Fibroblast of skin of back (primary cell): ENCODE data around the gene FOXP1.
A peak's percentile ranks its signal among the peaks of the same experiment; 100 is the strongest.

Source experiments
- DNase-seq: peaks from one replicate; pipeline ENCODE4 v3.0.0-alpha.2; 2013

The FOXP1 gene

GRCh38 chr3:71423151-71423906 lies 160.2 kb downstream of the FOXP1 start:
- peak; percentile 48 for DNase-seq

GRCh38 chr3:71421820-71422566 lies 161.5 kb downstream of the FOXP1 start:
- DNase-seq, result no peak

GRCh38 chr3:71421475-71421819 lies 162.1 kb downstream of the FOXP1 start:
- DNase-seq, result no peak

DNA sequence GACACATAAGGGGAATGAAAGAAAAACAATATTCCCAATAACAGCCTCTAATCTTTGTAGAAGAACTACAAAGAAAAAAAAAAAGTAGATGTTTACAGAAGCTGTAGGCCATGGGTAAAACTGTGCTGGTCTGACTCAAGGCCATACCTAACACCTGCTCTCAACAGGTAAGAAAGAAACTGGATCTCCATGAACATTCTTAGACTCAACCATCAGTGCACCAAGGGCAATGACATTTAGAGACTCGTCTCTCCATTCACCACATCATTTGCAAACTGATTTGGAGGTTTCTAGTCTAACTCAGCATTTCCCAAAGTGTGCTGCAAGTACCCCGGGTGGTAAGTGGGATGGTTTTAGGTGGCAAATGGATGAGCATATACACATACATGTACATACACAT lies 164.2 kb downstream of the FOXP1 start:
- no peak for DNase-seq

- no peak for DNase-seq
Observed at GRCh38 chr3:71417791-71418190, 165.7 kb downstream of the FOXP1 start.

GRCh38 chr3:71416876-71417275 lies 166.7 kb downstream of the FOXP1 start:
- DNase-seq, result no peak

DNA sequence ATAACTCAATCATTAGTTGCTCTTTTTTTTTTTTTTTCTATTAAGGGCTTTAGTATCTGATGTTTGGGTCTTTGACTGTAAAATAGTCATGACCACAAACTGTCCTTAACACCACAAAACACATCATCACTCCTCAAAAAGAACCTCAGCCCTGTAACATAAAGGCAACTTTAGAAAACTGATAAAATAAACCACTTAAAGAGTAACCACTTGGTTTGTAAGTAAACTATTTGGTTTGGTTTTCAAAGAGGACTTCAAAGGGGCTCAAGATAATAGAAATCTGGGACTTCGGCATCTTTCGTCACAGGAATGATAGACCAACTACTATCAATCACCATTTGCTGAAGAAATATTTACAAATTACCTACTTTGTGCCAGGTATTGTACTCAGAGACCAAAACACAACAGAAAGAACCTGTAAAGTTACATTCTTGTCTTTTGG lies 167.8 kb downstream of the FOXP1 start:
- DNase-seq, result no peak

DNA sequence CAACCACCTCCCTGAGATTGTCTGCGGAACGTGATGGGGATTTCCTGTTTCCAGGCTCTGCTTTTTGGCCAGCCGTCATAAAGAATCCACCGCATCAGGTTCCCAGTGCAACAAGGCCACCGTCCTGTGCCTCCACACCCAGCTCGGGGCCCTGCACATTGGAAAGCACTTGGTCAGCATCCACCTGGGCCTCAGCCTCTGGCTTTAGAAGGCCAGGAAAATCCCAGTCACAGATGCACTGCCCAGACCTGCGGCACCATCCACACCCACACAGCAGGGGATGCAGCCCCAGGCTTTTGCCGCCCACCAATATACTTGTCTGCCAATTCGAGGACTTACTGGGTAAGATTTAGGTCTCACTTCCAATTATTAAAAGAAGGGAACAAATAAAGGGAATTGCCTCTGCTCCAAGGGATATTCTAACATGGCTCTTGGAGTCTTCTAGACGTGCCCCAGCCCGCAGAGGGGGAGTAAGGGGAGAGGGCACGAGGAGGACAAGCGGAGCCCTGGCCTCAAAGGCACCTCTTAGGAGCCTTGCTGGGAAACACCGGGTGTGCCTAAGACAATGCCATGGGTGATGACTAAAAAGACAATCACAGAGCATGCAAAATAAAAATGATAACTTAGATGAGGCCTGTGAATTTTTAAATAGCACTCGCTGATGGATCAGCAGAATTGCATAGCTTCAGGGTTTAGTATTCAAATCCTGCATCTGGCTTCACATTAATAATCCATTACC lies 169.2 kb downstream of the FOXP1 start:
- no peak for DNase-seq

DNA sequence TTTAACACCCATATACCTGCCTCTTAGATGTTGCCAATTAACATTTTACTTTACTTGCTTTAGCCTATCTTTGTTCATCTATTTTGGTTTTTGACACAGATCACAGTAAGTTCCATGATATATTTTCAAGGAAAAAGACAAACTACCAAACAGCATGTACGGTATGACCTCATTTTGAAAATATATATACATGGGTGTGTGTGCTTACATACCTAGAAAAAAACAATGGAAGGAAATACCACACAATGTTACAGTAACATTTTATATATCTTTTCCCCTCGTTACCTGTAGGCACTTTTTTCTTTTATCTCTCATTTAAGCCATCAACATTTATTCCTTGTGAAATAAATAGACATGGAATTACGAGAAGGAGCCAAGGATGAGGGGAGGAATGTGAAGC lies 170.0 kb downstream of the FOXP1 start:
- no peak for DNase-seq

DNA sequence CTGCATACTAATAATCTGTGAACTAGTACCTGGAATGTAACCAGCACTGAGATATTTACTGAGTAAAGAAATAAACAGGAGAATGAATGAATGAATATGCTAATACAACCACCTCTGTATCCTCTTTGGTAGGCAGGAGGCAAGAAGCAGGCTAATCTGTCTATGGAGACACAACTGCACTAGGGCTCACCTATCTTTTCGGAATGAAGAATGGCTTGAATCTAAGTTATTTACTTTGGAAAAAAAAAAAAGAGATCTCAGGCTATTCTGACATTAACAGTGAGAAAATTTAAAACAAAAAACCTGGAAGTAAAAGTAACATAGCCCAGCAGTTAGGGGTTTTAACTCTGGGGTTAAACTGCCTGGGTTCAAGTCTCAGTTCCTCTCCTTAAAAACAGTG lies 174.2 kb downstream of the FOXP1 start:
- no peak for DNase-seq

DNA sequence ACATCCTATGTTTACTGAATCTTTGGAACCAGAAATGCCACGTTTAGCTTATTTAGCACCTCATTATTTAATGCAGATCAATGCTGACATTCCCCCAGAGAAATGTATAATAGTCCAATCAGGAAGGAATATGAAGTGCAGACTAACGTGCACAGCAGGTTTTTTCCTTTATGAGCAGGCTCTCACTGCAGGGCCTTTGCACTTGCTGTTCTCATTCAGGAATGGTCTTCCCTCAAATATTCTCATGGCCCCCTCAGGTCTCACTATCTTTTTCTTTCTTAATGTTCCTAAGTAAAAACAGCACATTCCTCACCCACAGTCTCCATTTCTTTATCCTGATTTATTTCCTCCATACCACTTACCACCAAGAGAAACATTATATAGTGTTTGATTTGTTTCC lies 174.6 kb downstream of the FOXP1 start:
- DNase-seq, result no peak

DNA sequence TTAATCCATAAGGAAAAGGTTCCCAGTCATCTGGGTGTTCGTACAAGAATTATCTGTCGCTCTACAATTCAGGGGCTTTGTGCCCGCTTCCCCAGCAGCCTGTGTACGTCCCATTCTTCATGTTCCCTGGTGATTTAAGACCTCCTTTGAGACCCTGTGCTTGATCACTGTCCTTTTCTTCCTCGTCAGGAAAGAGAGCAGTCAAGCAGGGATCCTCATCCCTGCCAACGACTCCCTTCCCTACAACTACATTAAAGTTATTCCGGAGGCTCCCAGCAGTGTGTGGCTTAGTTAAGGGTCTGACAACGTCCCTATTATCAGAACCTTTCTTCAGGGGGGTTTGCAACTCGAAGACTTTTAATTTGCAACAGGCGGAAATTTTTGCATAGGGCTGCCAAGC lies 175.7 kb downstream of the FOXP1 start:
- no peak for DNase-seq

DNA sequence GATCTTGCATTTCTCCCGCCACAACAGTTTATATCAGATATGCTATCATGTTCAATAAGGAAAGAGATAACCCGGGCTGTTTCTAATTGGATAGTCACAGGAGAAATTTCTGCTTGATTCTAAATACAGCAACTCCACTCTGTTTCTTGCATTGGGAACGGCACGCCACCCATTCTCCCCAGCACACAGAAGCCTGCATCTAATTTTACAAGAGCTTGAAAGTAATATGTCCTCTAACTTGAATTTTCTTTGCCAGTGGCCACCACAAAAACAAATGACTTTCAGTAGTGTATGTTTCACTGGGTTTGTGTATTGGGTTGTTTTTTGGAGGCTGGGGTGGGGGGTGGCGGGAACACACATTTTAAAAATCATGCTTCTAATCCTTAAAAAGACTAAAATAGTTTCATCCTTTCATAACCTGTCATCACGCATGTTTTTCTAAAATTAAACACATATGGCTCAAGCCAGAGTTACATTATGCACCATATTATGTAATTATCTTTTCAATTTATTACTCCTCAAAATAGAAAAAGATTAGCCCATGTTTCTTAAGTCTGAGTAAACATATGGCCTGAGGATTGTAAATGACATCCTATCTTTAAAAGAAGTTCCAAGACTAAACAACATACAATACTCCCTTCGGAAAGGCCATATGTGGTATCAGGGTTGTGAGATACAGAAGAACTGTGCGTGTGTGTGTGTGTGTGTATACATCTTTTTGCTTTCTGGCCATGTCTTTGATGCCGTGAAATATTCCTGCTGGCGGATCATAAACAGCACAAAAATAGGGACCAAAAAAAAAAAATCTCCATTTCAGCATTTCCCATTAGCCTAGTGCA lies 176.3 kb downstream of the FOXP1 start:
- DNase-seq, result no peak

- DNase-seq, result no peak
Observed at GRCh38 chr3:71402911-71403310, 180.6 kb downstream of the FOXP1 start.

GRCh38 chr3:71402280-71402679 lies 181.2 kb downstream of the FOXP1 start:
- DNase-seq, result no peak

DNA sequence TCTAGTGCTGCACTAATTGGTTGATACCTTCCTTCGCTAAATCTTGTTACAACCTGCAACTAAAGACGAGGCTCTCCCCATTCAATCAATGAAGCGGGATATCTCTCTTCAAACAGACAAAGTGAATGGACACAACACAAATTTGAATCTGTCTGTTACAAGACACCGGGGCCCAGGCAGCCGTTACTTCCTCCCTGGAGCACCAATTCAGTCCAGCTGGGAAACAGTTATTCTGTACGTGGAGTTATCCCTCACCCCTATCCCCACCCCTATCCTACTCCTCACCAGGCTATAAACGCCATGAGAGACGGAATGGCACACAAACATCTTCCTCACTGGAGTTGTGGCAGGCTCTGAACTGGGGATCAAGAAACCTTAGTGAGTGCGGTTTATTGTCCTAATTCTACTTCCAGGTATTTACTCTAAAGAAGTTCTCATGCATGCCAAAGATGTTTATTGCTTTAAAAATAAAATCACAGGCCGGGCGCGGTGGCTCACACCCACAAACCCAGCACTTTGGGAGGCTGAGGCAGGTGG lies 181.8 kb downstream of the FOXP1 start:
- no peak for DNase-seq

DNA sequence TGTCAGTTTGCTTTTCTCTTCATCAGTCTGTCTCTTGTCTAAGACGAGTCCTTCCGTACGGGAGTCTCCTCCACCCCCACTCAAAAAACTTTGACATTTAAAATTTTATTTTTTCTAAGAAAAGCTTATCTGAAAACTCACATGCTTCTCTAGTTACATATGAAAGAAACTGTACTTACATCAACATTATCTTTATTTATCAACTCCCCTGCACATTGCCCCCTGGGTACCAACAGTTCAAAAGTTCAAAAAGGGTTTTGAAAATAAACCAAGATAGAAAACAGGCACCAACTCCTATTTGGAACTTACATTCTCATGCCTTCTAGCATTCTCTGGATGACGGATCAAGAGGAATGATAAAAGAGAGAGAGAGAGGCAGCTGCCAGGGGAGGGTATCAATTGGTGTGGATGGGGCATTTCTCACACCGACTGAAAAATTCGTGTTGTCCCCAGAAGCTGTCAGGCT lies 182.5 kb downstream of the FOXP1 start:
- peak; percentile 48 for DNase-seq

DNA sequence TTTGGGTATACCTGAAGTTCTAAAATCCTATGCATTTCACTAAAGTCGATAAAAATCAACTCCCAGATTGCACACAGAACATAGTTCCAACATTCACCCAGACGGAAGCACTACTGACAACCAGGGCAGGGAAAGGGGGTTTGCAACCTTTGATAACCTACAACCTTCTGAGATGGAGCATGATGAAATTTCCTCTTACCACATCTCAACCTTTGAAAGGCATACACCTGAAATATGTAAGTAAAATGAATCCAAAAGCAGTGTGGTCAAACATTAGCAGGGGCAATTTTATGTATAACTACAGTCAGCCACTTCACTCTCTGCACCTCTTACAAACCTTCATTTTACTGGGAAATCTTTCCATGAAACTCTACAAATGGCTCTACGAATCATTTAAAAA lies 184.1 kb downstream of the FOXP1 start:
- no peak for DNase-seq

DNA sequence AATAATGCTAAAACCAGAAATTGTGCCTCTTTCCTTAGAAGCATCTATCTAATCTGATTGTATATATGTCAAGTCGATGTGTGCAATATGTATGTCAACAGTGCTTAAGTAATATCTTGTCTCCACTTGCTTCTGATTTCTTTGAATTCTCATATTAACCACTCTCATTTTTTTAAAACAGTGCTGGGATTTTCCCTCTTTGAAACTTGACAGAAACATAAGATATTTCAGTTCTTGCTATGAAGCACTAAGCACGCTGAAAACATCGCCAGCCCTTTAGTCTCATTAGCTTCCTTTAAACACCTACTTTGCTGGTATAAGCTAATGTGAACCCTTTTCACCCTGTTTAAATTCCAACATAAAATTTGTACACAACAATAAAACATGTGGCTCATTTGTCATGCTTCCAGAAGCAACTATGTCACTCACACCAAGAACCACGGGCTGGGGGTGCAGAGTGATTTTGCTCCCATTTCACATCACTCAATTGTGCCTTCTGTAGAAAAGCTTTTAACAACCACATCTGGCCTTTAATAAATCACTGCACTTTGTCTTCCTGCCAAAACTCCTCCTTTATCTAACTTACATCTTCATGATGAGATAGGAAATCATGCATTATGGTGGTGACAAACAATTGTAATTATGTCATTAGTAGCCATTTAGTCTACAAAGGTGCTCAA lies 185.2 kb downstream of the FOXP1 start:
- DNase-seq, result no peak

DNA sequence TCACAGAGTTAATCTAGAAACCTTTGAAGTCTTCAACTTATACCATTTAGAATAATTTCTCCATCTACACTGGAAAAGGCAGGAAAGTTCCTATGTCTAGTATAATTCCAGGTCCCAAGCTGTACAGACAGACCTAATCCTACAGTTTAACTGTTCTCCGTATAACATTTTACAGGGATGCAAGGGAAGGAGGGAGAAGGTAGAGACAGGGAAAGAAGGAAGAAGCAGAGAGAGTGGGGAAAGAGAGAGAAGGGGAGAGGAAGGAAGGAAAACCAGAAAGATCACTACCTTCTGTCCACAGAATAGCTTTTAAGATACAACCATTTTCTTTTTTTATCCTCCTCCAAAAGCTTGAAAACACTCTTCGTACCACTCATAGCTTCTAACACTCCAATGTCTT lies 185.8 kb downstream of the FOXP1 start:
- DNase-seq, result no peak

DNA sequence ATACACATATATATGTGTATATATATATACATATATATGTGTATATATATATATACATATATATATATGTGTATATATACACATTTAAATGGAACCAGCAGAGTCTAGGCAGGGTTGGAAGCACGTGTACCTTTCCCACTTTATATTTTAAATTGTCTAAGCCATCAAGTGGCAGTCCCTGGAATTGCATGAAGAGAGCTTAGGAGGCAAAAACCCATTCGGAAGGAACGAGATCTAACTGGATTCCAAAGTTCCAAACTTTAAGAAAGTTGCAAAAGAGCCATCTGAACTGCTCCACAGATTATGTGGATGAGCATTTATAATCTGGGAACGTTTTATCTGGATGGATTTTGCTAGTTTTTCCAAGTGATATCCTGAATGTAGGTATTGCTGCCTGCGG lies 186.5 kb downstream of the FOXP1 start:
- DNase-seq, result peak; percentile 43
